HL-60 (cell line): ENCODE measurements around the gene SEPTIN10.
"Not testable (repeated sequence)": the region's sequence is repeated elsewhere in the genome, so short reads cannot be mapped to it uniquely, and the experiment has no call there.

Source experiments
- POLR2AphosphoS5 ChIP-seq: IDR thresholded peaks from 2 replicates; pipeline ENCODE4 v1.6.1; 2012; ENCODE audit warnings: low read depth
- TF ChIP-seq, protein P1 (sequence below): IDR thresholded peaks from one replicate; pipeline ENCODE4 v1.5.1; 2011; ENCODE audit warnings: low read length, control low read depth, inconsistent platforms; ENCODE audit not compliant: insufficient read depth
- TF ChIP-seq, protein P2 (sequence below): IDR thresholded peaks from 2 replicates; pipeline ENCODE4 v1.6.1; 2012; ENCODE audit warnings: low read depth; ENCODE audit not compliant: insufficient replicate concordance

DNA sequence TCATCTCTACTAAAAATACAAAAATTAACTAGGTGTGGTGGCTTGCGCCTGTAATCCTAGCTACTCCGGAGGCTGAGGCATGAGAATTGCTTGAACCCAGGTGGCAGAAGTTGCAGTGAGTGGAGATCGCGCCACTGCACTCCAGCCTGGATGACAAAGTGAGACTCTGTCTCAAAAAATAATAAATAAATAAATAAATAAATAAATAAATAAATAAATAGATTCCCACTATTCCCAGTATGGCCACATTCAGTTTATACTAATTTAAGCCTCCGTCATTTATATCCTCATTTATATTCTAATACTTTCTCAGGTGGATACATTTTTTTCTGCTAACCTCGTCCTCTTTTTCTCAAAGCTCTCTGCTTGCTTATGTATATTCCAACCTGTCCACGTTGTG lies 14.6 kb upstream of the SEPTIN10 start:
- TF ChIP-seq, protein P1, sequence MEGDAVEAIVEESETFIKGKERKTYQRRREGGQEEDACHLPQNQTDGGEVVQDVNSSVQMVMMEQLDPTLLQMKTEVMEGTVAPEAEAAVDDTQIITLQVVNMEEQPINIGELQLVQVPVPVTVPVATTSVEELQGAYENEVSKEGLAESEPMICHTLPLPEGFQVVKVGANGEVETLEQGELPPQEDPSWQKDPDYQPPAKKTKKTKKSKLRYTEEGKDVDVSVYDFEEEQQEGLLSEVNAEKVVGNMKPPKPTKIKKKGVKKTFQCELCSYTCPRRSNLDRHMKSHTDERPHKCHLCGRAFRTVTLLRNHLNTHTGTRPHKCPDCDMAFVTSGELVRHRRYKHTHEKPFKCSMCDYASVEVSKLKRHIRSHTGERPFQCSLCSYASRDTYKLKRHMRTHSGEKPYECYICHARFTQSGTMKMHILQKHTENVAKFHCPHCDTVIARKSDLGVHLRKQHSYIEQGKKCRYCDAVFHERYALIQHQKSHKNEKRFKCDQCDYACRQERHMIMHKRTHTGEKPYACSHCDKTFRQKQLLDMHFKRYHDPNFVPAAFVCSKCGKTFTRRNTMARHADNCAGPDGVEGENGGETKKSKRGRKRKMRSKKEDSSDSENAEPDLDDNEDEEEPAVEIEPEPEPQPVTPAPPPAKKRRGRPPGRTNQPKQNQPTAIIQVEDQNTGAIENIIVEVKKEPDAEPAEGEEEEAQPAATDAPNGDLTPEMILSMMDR, result not testable (repeated sequence)
- TF ChIP-seq, protein P2, sequence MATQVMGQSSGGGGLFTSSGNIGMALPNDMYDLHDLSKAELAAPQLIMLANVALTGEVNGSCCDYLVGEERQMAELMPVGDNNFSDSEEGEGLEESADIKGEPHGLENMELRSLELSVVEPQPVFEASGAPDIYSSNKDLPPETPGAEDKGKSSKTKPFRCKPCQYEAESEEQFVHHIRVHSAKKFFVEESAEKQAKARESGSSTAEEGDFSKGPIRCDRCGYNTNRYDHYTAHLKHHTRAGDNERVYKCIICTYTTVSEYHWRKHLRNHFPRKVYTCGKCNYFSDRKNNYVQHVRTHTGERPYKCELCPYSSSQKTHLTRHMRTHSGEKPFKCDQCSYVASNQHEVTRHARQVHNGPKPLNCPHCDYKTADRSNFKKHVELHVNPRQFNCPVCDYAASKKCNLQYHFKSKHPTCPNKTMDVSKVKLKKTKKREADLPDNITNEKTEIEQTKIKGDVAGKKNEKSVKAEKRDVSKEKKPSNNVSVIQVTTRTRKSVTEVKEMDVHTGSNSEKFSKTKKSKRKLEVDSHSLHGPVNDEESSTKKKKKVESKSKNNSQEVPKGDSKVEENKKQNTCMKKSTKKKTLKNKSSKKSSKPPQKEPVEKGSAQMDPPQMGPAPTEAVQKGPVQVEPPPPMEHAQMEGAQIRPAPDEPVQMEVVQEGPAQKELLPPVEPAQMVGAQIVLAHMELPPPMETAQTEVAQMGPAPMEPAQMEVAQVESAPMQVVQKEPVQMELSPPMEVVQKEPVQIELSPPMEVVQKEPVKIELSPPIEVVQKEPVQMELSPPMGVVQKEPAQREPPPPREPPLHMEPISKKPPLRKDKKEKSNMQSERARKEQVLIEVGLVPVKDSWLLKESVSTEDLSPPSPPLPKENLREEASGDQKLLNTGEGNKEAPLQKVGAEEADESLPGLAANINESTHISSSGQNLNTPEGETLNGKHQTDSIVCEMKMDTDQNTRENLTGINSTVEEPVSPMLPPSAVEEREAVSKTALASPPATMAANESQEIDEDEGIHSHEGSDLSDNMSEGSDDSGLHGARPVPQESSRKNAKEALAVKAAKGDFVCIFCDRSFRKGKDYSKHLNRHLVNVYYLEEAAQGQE, result not testable (repeated sequence)
- not testable (repeated sequence) for TF ChIP-seq POLR2AphosphoS5
